DMS 273 treated with DMSO at 0.1 percent for 48 hours (cell line): Measurements from ENCODE around the gene AMELX.

ENCODE experiments used
- DNase-seq: peaks from one replicate; lab custom pipeline; 2025; lab: John Stamatoyannopoulos, UW

Gene AMELX

GRCh38 chrX:11293113-11293512 is at the start of gene AMELX:
TSS of gene AMELX (plus strand) at chrX:11293413. CDS start at chrX:11294789, 1,376 bp downstream.
- no peak for DNase-seq

GRCh38 chrX:11244636-11245035 is 48.6 kb upstream of the AMELX start:
- DNase-seq: no peak

DNA sequence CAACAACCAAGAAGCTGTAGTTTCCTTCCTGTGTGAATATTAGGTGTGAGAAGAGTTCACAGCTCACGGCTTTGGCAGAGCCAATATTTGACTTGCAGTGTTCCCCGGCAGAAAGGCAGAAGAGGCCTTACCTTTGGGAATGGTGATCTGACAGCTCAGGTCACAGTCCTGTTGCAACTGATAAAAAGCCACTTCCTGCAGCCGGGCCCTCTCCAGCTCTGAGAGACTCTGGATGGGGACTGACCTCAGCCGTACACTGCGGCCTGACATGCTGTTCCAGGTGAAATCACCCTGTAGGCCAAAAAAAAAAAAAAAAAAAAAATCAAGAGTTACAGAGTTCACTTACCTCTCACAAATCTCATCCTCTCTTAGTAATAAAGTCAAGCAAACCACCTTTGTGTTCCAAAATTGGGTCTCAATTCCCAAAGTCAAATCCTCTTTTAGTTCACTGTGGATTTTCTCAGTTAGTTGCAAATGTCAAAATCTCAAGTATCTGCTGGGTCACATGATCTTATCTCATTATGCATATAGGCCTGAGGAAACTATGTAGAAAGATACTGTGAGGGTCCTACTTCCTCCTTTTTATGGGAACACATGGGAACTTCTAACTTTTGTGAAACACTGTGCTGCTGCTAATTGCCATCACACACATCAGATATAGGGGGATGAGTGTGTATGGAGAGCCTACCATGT is 38.6 kb upstream of the AMELX start:
- no peak for DNase-seq

DNA sequence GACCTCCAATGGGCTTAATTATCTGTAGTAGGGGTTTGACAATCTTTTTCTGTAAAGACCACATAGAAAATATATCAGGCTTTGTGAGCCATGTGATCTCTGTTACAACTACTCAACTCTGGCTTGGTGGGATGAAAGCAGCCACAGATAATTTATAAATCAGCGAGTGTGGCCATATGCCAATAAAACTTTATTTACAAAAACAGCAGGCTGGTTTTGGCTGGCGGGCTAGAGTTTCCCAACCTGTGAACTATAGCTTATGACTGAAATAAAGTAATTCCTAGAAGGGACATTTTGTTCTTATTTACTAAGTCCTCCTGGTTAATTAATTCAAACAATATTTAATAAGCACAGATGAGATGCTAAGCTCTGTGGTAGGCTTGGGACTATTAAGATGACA is 35.9 kb upstream of the AMELX start:
- no peak for DNase-seq

GRCh38 chrX:11257711-11258110 is 35.5 kb upstream of the AMELX start:
- no peak for DNase-seq

DNA sequence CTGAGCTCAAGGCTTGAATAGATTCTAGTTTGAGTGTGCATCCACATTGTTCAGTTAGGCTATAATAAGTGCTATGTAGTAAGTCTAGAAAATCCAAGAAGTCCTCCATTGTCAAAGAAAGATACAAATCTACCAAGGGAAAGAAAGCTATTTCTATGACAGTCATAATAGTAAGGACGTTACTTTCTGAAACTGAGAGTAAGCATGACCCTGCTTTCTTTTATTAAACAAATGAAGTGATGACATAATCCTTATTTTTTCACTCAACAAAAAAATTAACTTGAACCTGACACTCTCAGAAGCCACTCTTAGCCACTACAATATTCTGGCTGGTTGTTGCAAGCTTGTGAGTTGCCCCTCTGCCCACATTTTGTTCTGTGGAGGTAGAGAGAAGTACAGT is 33.8 kb upstream of the AMELX start:
- no peak for DNase-seq

DNA sequence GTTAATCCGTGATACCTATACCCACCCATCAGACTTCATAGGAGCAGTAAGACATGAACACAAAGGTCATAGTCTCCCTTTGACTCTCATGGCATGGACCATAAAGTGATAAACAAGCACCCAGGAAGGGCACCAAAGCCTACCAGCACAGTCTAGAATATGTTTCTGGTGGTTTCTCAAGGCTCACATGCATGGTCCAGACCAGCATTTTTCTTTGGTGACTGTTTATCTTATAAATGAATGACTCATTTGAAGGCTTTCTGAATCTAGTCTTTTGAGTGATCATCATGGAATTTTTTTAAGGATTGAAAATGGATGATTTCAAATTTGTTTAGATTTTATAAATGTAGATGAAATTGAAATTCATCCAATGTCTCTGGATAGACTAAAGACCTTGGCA is 32.0 kb upstream of the AMELX start:
- no peak for DNase-seq

- DNase-seq: no peak
Observed at GRCh38 chrX:11264925-11265324, 28.3 kb upstream of the AMELX start.

- DNase-seq: no peak
Observed at GRCh38 chrX:11265352-11265751, 27.9 kb upstream of the AMELX start.

DNA sequence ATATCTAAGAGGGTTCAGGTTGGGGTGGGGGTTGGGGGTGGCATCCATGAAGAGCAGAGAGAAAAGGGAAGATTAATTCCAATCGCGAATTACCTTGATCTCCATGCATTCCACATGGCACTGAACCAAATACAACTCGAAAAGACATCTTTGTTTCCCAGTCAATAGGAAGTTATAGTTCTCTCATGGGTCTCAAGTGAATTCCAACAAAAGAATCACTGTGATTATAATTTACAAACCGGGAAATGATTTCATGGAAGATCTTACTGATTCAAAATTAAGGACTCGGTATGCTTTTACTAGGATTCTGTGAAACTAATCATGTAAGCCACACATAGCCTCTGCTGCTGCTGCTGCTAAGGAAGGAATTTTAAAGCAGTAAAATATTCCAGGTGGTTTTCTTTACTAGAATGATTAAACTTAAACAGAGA is 26.6 kb upstream of the AMELX start:
- no peak for DNase-seq

GRCh38 chrX:11267425-11267824 is 25.8 kb upstream of the AMELX start:
- no peak for DNase-seq

GRCh38 chrX:11269006-11269405 is 24.2 kb upstream of the AMELX start:
- DNase-seq: no peak

- no peak for DNase-seq
Observed at GRCh38 chrX:11269996-11270395, 23.2 kb upstream of the AMELX start.

- DNase-seq: no peak
Observed at GRCh38 chrX:11272290-11272689, 20.9 kb upstream of the AMELX start.

DNA sequence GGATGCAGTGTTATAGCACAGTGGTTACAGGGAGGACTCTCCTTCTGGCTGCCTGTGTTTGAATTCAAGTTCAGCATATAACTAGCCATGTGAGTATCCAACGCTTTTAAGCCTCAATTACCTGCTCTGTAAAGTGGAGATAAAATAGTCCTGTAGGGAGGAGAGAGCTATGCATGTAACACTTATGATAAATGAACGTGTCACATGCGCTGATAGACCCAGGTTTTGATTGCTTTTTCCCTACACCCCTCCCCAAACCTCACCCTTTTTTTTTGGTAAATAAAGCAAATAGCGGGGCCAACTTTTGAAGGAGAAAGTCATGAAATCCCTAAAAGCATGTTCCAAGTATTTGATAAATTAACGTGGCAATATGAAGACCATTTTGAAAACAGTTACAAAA is 20.4 kb upstream of the AMELX start:
- no peak for DNase-seq

GRCh38 chrX:11273544-11273943 is 19.7 kb upstream of the AMELX start:
- DNase-seq: no peak

GRCh38 chrX:11282043-11282442 is 11.2 kb upstream of the AMELX start:
- no peak for DNase-seq

GRCh38 chrX:11285651-11286050 is 7.6 kb upstream of the AMELX start:
- no peak for DNase-seq

DNA sequence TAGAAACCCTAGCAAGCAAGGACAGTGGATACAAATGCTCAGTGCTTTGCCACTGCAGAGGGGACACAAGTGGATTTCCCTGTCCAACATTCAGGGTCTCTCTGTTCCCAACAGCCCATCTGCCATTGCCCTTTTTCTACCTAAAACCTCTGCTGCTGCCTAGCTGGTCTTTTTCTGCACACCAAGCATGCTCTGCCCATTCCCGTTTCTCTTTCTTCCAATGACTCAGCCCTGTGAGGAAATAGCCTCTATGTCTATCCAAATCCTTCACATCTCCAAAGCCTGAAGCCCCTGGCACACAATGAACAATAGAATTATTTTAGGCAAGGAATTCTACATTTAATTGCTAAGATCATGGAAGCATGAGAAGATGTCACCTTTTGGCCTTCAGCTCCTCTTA is 5.7 kb upstream of the AMELX start:
- no peak for DNase-seq

GRCh38 chrX:11290416-11291102 is 2.7 kb upstream of the AMELX start:
- no peak for DNase-seq

- no peak for DNase-seq
Observed at GRCh38 chrX:11296051-11296450, 2.8 kb downstream of the AMELX start.

DNA sequence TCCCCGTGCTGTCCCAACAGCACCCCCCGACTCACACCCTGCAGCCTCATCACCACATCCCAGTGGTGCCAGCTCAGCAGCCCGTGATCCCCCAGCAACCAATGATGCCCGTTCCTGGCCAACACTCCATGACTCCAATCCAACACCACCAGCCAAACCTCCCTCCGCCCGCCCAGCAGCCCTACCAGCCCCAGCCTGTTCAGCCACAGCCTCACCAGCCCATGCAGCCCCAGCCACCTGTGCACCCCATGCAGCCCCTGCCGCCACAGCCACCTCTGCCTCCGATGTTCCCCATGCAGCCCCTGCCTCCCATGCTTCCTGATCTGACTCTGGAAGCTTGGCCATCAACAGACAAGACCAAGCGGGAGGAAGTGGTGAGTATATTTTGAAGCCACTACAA is 5.4 kb downstream of the AMELX start:
- DNase-seq: no peak

GRCh38 chrX:11304829-11305228 is 11.6 kb downstream of the AMELX start:
- no peak for DNase-seq

- no peak for DNase-seq
Observed at GRCh38 chrX:11305641-11306040, 12.4 kb downstream of the AMELX start.
